ENCODE data around the gene CPED1.

DNA sequence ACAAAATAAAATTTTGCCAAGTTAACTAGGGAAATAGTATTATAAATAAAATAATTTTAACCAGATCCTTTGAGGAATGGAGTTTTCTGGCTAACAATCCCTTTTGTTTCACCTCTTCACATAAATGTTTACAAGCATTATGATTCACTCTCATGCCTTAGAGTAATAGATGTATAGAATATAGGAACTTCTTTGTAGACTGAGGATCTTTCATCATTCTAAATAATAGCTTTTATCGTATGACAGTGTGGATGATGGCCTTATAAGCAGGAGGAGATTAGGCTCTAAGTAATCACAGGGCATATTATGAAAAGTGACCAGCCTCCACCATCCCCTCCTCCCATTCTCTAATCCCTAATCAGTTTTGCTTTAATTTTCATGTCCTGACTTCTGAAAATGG lies 24.4 kb upstream of the CPED1 start:
- no peak for TF ChIP-seq CTCF (conservative IDR thresholded peaks at IDR 0.05; ENCODE audit: low read length)
- no peak for TF ChIP-seq EZH2phosphoT487 (IDR thresholded peaks at IDR 0.05; ENCODE audit: borderline replicate concordance, low read depth, low read length)

Measured in OCI-LY7 (cell line).